CD1c-positive myeloid dendritic cell (primary cell): Measurements from ENCODE around the gene SMAD7.
"Not testable (repeated sequence)": the region's sequence is repeated elsewhere in the genome, so short reads cannot be mapped to it uniquely, and the experiment has no call there.

Experiments
- DNase-seq: peaks from one replicate; pipeline ENCODE4 v3.0.0-alpha.2; 2016; ENCODE audit errors: extremely low spot score

The SMAD7 gene

GRCh38 chr18:48878471-48878870 is 72.3 kb downstream of the SMAD7 start:
- peak; percentile 49 for DNase-seq

GRCh38 chr18:48877941-48878340 is 72.8 kb downstream of the SMAD7 start:
- no peak for DNase-seq

GRCh38 chr18:48876590-48876989 is 74.2 kb downstream of the SMAD7 start:
- no peak for DNase-seq

GRCh38 chr18:48875942-48876511 is 74.7 kb downstream of the SMAD7 start:
- peak; percentile 58 for DNase-seq

GRCh38 chr18:48875314-48875941 is 75.3 kb downstream of the SMAD7 start:
- DNase-seq, result no peak

GRCh38 chr18:48874701-48875162 is 76.0 kb downstream of the SMAD7 start:
- DNase-seq, result no peak

- DNase-seq, result no peak
These were observed 76.5 kb downstream of the SMAD7 start for GRCh38 chr18:48874233-48874632.

- DNase-seq, result peak; percentile 61
These were observed 78.3 kb downstream of the SMAD7 start for GRCh38 chr18:48872234-48873145.

GRCh38 chr18:48871391-48872166 is 79.2 kb downstream of the SMAD7 start:
- no peak for DNase-seq

- DNase-seq, result not testable (repeated sequence)
These were observed 79.8 kb downstream of the SMAD7 start for GRCh38 chr18:48870926-48871325.
